ENCODE results near the gene PRDM10.

PRDM10 gene

DNA sequence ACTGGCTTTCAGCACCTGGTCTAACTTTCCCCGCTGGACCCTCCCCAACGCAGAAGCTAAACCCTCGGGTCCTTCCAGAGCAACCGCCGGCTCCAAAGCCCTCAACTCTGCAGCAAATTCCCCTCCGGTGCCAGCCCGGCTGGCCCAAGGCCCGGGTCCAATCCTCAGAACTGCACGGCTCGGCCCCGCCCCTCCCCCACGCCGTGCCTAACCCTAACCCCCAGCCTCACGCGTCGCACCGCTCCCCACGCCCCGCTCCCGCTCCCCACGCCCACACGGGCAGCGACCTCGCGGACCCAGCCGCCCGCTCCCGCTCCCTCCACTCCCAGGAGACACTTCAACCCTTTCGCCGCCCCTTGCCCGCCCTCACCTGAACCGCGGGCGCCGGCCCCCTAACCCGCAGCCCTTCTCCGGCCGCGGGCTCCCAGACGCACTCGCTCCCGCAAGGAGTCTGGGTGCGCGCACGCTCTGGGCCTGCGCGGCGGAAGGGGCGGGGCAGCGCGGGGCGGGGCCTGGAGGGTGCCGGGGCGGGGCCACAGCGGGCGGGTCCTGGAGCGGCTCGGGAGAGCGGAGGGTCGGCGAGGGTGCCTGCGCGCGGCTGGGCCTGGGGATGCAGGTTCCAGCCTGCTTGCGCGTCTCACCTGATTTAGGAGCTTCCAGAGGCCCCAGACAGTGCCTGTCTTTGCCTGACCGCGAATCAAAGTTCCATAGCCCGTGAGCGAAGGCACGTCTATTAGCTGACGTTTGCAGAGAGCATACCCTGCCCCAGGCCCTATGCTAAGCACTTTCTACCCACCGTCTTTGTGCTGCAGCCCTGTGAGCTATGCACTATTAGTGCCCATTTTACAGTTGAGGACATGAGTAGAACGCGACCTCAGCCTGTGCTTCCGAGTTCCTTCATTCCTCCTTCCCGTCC, 107.3 kb downstream of the PRDM10 start, which contains the start of gene NFRKB:
NFRKB (minus strand) TSS at position 453 of the 916 bp plus-strand sequence. CDS start 2,729 bp downstream, outside the sequence.
- peak within 1 kb of the TSS; percentile 72 for H3K4me3 ChIP-seq (ENCODE audit: low read depth, low read length)
- DNase-seq (ENCODE audit: low read depth), result peak; percentile 86
- TF ChIP-seq POLR2A (IDR thresholded peaks at IDR 0.05; ENCODE audit: extremely low read depth, insufficient read length) (peak; percentile 92), CTCF (IDR thresholded peaks at IDR 0.05; ENCODE audit: low read depth, low read length) (no peak)

- H3K4me3 ChIP-seq (ENCODE audit: low read depth, low read length), result peak overlapping the region; percentile 71
- peak; percentile 45 for DNase-seq (ENCODE audit: low read depth)
Observed at GRCh38 chr11:129894278-129895125, 108.1 kb downstream of the PRDM10 start.

GRCh38 chr11:129888451-129888850, 114.2 kb downstream of the PRDM10 start:
- no peak for DNase-seq (ENCODE audit: low read depth)
- H3K4me3 ChIP-seq (ENCODE audit: low read depth, low read length), result no peak overlapping the region
- TF ChIP-seq CTCF (IDR thresholded peaks at IDR 0.05; ENCODE audit: low read depth, low read length) (no peak), MAX (IDR thresholded peaks at IDR 0.05; ENCODE audit: low read depth, low read length) (no peak), POLR2A (IDR thresholded peaks at IDR 0.05; ENCODE audit: extremely low read depth, insufficient read length) (no peak), MYC (IDR thresholded peaks at IDR 0.05; ENCODE audit: low read depth, low read length) (no peak)

More at GRCh38 chr11:129894278-129895125, 108.1 kb downstream of the PRDM10 start:
- no peak for TF ChIP-seq MYC (IDR thresholded peaks at IDR 0.05; ENCODE audit: low read depth, low read length)
- TF ChIP-seq POLR2A (IDR thresholded peaks at IDR 0.05; ENCODE audit: extremely low read depth, insufficient read length), result no peak
- TF ChIP-seq MAX (IDR thresholded peaks at IDR 0.05; ENCODE audit: low read depth, low read length), result no peak
- TF ChIP-seq CTCF (IDR thresholded peaks at IDR 0.05; ENCODE audit: low read depth, low read length), result no peak

GRCh38 chr11:129885381-129885780, 117.3 kb downstream of the PRDM10 start:
- H3K4me3 ChIP-seq (ENCODE audit: low read depth, low read length), result no peak overlapping the region
- no peak for DNase-seq (ENCODE audit: low read depth)
- TF ChIP-seq MAX (IDR thresholded peaks at IDR 0.05; ENCODE audit: low read depth, low read length), result no peak
- no peak for TF ChIP-seq POLR2A (IDR thresholded peaks at IDR 0.05; ENCODE audit: extremely low read depth, insufficient read length)
- TF ChIP-seq CTCF (IDR thresholded peaks at IDR 0.05; ENCODE audit: low read depth, low read length), result no peak
- no peak for TF ChIP-seq MYC (IDR thresholded peaks at IDR 0.05; ENCODE audit: low read depth, low read length)

GRCh38 chr11:129884581-129884980, 118.1 kb downstream of the PRDM10 start:
- no peak for TF ChIP-seq CTCF (IDR thresholded peaks at IDR 0.05; ENCODE audit: low read depth, low read length)
- no peak for TF ChIP-seq POLR2A (IDR thresholded peaks at IDR 0.05; ENCODE audit: extremely low read depth, insufficient read length)
- TF ChIP-seq MAX (IDR thresholded peaks at IDR 0.05; ENCODE audit: low read depth, low read length), result no peak
- no peak for TF ChIP-seq MYC (IDR thresholded peaks at IDR 0.05; ENCODE audit: low read depth, low read length)
- no peak overlapping the region for H3K4me3 ChIP-seq (ENCODE audit: low read depth, low read length)
- DNase-seq (ENCODE audit: low read depth), result no peak

Data from NB4 (cell line).